Daoy (cell line): ENCODE data around the gene OSBPL9. TPM values are rescaled to one million over a fixed set of nuclear protein-coding genes. Genes with fewer than 3 reads are reported as not detected.
"Not testable (repeated sequence)": the region's sequence is repeated elsewhere in the genome, so short reads cannot be mapped to it uniquely, and the experiment has no call there.

Experiments
- DNase-seq: peaks from one replicate; pipeline ENCODE4 v3.0.0-alpha.2; 2015; ENCODE audit warnings: low read depth
- total RNA-seq: library from RNA; depleted of rRNA; stranded (reverse); fragments of >200 nt; shearing (Covaris generic); gene quantifications from 2 replicates; pipeline ENCODE4 v1.2.3, GENCODE V29; 2014

The OSBPL9 gene
- total RNA-seq, 1 experiment from 2014 or later, result 47.7 TPM

- DNase-seq, result no peak
Observed at GRCh38 chr1:51708911-51709760, 92.2 kb downstream of the OSBPL9 start.

DNA sequence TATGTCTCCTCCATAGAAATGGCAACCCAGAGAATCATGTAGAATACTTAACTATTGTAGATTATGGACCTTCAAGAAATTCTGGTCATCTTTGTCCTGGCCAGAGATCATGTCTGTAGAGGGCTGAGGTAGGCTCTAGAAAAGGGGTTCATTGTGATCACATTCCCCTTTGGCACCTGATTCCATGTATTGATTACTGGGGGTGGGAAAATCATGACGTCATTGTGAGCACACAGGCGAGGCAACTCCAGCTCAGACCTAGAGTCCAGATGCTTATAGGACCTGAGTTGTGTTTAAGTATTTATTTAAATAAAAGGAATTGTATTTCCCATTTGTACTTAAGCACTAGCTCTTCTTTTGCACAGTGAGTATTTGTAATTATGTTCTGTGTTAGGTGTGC, 93.1 kb downstream of the OSBPL9 start:
- no peak for DNase-seq

- DNase-seq, result no peak
Observed at GRCh38 chr1:51712590-51712989, 95.7 kb downstream of the OSBPL9 start.

GRCh38 chr1:51714374-51715019, 97.6 kb downstream of the OSBPL9 start:
- DNase-seq, result no peak

DNA sequence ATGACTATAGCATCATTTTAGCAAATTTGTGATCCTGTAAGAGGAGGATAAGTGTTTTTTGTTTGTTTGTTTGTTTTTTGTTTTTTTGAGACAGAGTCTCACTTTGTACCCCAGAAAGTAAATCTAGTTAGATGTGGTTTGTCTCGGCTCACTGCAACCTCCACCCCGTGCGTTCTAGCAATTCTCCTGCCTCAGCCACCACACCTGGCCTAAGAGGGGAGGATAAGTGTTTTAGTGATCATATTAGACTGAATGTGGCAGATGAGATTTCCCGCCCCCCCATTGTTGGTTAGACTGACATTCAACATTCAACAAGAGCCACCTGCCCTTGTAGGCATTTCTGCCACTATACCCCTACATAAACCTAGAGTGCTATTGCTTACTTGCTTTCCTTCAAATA, 98.5 kb downstream of the OSBPL9 start:
- no peak for DNase-seq

DNA sequence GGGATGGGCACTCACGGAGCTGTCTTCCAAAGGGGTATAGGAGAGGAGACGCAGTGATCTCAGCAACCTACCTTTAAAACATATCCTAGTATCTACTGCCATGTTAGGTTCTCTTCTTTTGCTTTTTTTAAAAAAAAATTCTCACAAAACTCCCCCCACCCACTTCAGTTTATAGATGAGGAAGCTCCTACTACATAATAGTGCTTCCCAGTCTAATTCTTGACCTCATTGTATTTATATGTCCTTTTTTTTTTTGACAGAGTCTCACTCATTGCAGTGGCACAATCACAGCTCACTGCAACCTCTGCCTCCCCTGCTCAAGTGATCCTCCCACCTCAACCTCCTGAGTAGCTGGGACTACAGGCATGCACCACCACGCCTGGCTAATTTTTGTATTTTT, 99.9 kb downstream of the OSBPL9 start:
- no peak for DNase-seq

DNA sequence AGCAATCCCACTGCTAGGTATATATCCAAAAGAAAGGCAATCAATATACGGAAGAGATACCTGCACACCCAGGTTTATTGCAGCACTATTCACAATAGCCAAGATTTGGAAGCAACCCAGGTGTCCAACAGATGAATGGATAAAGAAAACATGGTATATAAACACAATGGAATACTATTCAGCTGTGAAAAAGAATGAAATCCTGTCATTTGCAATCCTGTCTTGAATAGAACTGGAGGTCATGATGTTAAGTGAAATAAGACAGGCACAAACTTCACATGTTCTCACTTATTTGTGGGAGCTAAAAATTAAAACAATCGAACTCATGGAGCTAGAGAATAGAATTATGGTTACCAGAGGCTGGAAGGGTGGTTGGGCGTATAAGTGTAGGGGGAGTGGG, 101.0 kb downstream of the OSBPL9 start:
- DNase-seq, result no peak

- DNase-seq, result no peak
Observed at GRCh38 chr1:51719146-51719545, 102.3 kb downstream of the OSBPL9 start.

DNA sequence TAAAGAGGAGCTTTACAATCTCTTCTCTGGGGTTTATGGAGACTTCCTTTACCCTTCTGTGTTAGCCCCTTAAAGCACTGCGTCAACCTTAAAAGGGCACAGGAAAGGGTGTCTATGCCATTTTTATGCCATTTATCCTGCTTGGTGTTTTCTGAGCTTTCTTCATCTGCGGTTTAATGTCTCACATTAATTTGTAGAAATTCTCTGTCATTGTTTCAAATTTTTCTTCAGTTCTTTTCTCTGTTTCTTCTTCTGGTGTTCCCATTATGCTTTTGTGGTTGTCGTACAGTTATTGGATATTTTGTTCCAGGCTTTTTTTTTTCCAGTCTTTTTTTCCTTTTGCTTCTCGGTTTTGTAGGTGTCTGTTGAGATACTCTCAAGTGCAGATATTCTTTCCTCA, 107.9 kb downstream of the OSBPL9 start:
- DNase-seq, result no peak

DNA sequence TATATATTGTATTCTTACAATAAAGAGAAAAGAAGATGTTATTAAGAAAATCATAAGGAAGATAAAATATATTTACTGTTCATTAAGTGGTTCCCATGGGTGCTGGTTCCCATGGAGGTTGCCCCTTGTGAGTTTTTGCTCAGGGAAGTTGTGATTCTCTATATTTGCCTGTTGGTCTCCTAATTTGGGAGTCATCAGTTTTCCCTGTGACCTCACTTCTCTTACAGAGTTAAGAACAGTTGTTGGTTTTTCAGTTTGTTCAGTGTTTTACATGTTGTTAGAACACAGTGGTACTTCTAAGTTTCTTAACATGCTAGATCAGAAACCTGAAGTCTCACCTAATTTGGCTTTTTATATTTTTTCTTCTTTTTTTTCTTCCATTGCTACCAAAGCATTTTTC, 109.2 kb downstream of the OSBPL9 start:
- no peak for DNase-seq

DNA sequence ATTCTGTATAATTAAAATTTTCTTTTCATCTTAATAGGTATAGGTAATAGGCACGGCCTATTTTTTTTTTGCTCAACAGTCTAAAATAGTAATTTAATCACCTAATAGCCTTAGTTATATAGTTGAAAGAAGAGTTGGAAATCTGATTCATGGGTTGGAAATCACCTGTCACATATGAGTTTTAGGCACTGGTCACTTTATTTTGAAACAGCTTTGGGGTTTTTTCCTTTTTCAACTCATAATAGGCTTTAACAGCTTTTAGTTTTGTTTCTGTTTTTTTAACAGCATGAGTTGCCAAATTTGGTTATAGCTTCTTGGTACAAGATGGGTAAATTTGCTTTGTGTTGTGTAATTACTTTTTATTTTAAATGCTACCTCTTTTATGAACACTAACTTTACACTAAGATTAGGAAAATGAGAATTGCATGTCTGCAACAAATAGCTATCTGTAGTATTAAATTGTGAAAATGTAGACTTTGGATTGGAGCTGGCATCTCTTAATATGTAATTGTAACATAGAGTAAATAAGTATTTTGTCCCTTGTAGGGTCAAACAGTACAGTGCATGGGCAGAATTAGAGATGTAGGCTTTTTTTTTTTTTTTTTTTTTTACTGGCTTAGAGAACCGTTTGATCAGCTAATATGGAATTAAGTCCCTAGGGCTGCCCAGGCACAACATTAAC, 109.8 kb downstream of the OSBPL9 start:
- DNase-seq, result no peak

DNA sequence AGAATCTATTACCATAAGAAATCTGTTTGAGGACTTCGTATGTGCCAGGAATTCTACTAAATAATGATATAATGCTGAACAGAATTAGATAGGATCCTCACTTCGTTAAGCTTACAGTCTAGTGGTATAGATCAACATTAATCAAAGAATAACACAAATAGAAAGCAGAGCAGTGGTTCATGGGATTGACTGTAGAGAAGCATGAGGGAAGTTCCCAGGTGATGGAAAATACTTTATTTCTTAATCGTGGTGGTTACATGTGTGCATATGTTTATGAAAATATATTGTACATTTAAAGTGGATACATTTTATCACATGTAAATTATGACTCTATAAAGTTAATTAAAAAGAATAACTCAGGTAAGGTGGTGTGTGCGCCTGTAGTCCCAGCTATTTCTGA, 110.5 kb downstream of the OSBPL9 start:
- no peak for DNase-seq

GRCh38 chr1:51728611-51729155, 111.8 kb downstream of the OSBPL9 start:
- no peak for DNase-seq

- peak; percentile 42 for DNase-seq
Observed at GRCh38 chr1:51729156-51729823, 112.4 kb downstream of the OSBPL9 start.

GRCh38 chr1:51729824-51730301, 113.0 kb downstream of the OSBPL9 start:
- DNase-seq, result no peak

DNA sequence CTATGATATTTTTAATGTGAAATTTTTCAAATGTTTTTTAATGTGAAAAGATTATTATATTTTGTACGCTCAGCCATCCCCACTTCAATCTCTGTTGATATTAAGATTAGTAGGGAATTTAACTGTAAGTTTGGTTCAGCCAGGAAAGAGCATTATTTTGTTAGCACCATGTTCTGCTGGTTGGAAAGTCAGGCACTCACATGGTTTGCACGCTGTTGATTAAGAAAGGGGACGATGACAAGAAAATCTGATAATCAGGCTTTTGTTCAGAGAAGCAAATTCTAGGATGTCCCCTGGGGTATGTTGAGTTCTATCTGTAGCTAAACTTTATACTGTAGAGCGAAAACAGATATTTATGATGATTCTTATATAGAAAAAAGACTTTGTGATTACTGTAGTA, 115.1 kb downstream of the OSBPL9 start:
- DNase-seq, result no peak

DNA sequence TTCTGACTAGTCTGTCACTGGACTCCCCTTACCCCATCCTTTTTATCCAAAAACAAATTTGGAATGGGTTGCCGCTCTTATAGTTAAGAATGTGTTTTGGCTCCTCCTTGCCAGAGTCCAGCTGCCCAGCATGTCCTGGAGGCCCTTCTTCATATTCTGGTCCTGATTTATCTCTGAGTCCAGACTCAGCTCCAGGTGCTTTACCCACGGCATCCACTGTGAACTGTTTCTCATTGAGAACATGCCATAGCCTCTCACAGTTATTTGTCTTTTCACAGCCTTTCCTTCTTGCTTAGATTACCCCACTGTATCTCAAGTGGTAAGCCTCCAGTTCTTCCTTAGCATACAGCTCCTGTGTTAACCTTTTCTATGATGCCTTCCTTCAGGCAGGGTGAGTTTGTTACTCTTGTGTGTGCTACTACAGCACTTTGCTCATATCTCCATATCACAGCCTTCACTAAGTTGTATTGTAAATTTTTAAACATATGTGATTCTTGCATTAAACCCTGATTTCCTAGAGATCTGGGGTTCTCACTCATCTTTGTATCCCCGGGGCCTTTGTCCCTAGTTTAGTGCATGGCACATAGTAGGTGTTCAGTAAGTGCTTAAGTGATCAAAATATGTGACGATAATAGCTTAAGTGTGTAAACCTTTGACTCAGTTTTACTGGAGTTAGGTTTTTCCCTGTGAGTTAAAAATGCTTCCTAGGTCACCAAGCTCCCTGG, 116.0 kb downstream of the OSBPL9 start:
- DNase-seq, result no peak

- DNase-seq, result not testable (repeated sequence)
Observed at GRCh38 chr1:51733426-51733774, 116.5 kb downstream of the OSBPL9 start.

- DNase-seq, result no peak
Observed at GRCh38 chr1:51733793-51734522, 117.1 kb downstream of the OSBPL9 start.
